NCI-H2227 (cell line): ENCODE results near the gene TRAPPC14.

ENCODE experiments used
- DNase-seq: peaks from one replicate; lab custom pipeline; 2025; ENCODE audit not compliant: unreplicated experiment; lab: John Stamatoyannopoulos, UW

The TRAPPC14 gene

DNA sequence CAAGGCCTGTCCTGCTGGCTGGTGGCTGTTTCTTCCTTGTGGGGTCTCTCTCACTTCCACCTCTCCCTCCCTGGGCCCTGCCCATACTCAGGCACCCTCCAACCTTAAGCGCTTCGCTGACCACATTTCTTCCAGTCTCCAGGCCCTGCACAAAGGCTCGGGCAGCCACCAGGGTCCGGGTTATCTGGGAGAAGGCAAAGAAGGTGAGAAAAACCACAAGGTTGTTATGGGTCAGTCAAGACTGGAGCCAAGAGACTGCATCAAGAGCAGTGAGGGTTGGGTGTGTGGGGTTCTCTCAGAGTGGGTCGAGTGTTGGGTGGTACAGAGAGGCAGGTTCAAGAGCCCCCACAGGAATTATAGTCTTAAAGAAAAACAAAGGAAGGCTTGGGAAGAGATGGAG, 16.1 kb upstream of the TRAPPC14 start:
- no peak for DNase-seq

DNA sequence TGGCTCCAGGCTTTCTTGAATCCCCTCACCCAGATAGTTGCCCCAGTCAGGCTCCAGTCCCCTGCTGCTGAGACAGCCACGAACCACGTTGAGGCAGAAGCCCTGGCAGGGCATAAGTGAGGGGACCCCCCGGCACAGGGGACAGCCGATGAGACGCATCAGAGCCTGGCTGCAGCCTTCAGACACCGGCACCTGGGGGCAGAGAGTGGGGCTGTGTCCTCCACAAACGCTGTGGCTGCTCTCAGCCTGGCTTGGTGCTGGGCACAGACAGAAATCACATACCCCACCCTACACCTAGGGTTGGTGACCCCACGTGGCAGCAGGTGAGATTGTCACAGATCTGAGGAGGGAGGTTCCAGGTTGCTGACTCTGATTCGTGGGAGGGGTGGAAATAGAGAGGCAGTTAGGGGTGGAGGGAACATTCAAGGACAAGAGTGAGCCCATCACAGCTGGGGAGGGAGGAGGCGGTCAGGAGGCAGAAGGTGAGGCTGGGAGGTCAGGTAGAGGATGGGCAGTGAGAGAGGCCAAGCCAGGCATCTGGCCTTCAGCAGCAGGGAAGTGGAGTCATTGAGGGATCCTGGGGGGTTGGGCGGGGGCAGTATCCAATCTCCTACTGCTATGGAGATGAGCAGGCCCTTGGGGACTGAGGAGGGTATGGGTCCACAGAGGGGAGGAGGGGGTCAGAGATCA, 15.4 kb upstream of the TRAPPC14 start:
- no peak for DNase-seq

DNA sequence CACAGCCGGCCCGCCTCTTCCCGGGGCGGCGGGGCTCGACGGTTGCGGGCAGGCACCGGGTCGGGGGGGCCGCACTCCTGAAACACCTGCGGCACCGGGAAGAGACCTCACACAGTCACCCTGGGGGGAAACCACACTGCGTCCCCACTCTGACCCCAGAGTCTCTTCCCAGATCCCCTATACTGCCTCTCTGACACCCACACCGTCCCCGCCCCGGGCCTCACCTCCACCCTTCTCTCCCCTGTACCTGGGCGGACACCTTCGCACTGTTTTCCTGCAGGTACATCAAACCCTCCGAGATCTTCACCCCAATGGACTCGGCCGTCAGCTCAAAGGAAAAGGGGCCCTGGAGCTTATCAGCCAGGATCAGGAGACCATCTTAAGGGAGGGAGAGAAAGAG, 13.3 kb upstream of the TRAPPC14 start:
- DNase-seq: no peak

DNA sequence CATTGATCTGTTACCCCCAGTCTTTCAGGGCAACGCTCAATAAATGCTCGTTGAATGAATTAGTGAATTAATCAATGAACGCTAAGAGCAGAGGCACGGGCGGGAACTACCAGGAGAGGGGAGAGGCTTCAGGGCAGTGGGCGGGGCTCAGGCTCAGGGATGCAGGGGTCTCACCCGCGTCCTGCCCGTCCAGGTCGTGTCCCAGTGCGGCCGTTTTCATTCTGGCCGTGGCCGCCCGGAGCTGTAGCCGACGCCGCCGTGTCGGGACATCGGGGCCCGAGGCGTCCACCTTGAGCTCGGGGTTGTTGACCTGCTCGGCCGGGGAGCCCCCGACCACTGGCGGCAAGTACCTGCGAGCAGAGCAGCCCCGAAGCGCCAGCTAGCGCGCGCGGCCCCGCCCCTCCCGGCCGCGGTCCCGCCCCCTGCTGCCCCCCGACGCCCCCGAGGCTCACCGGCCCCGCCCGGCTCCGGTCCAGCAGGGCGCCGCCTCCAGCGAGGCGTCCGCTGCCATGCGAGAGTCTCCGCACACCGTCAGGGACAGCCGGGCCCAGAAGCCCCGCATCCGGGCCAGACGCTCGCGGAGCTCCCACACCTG, 12.7 kb upstream of the TRAPPC14 start:
- peak; percentile 32 for DNase-seq

DNA sequence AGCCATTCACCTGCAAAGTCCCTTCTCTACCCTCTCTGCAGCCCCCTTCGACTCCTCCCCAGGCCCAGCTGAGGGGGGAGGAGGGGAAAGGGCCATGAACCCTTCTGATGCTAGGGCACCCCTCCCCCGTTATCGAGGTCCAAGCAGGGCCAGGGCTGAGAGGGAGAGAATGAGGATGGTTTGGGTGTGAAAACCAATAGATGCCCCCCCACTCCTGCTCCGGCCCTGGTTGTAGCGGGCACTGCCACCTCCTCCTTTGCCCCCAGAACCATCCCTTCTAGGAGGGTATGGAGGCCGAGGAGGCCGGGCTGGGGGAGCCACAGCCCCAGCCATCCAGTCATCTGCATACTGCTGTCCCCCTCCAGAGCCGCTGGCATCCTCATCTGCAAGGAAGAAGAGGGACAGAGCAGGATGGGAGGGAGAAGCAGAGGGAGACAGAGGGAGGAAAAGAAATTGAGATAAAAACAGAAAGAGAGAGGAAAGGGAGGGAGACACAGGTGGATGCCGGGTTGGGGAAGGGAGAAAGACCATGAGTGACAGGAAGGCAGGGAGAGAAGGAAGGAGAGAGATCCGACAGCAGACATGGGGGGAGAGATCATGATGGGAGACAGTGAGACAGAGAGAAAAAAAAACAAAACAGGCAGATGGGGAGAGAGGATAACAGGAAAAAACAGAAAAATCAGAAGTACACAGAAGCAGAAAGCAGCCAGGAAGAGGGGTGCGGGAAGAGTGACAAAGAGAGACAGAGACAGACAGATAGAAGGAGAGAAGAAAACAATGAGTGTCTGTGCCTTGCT, 11.8 kb upstream of the TRAPPC14 start:
- no peak for DNase-seq

DNA sequence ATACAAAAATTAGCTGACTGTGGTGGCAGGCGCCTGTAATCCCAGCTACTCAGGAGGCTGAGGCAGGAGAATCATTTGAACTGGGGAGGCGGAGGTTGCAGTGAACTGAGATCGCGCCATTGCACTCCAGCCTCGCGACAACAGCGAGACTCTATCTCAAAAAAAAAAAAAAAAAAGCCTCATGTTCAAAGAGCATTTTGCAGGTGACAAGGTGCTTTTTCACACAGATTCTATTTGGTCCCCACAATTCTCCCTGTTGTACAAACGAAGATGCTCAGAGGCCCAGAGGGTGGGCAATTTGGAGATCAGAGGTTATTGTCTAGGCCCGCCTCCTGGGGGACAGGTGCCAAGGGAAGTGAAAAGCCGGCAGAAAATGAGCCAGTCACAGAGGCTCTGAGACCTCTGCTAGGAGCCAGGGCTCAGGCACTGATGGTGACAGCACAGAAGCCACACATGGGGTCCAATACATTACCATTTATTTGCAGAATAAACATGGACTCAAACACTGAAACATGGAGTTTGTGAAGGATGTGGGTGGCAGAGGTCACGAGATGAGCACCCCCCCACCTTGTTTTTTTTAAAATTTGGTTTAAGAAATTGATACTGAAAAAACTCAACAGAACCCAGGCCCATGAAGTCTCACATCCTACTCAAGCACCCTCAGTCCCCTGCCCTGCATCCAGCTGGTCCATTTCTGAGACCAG, 10.8 kb upstream of the TRAPPC14 start:
- no peak for DNase-seq

DNA sequence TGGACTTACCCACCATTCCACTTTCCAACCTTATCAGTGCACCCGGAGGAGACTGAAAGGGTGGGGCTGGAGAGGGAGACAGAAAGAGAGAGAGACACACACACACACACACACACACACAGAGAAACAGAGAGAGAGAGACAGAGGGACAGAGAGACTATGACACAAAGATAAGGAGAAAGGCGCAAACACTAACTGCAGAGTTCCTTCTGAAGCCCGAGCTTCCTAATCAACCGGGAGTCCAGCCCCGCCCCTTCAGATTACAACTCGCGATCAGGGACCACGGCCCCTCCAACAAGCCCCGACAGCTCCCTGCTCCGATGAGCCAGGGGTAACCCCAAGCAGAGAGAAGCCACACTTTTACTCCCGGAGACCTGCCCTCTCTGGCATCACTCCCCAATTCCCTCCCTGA, 9.4 kb upstream of the TRAPPC14 start:
- no peak for DNase-seq

DNA sequence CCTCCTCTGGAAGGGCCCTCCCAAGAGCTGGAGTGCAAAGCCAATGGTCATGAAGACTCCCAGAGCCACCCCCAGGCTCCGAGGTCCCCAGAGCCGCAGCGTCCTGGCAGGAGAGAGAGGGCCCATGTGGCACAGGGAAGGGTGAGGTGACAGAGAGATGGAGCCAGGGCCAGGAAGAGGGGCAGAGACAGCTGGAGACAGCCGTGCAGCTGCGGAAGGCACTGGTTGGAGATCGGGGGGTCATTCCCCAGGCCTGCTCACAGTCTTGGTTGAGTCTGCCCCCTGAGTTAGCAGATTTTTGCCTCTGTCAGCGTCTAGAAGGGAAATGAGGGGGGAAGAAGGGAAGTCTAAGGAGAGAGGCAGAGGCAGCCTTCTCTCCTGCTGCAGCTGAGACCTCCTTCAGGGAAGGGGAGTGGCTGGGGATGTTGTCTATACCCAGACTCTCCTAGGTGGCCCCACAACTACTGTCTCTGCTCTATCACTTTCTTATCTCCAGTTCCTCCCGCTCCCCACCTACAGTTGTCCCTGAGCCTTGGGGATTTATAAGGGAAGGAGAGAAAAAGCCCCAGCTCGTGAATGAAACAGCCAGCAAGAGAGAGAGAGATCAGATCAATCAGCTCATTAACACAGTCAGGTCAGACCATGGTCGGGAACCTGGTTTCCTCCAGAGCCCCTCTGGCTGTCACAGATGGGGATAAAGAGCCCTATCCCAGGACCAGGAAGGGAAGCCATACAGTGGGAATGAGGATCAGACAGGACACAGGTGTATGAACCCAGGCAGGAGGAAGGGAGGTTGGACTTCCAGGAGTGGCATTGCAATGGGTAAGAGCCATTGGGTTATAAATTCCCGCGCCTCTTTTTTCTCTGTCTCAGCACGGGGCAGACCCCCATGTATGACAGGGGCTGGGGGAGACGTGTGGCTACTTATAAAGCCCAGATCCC, 8.7 kb upstream of the TRAPPC14 start:
- DNase-seq: no peak

DNA sequence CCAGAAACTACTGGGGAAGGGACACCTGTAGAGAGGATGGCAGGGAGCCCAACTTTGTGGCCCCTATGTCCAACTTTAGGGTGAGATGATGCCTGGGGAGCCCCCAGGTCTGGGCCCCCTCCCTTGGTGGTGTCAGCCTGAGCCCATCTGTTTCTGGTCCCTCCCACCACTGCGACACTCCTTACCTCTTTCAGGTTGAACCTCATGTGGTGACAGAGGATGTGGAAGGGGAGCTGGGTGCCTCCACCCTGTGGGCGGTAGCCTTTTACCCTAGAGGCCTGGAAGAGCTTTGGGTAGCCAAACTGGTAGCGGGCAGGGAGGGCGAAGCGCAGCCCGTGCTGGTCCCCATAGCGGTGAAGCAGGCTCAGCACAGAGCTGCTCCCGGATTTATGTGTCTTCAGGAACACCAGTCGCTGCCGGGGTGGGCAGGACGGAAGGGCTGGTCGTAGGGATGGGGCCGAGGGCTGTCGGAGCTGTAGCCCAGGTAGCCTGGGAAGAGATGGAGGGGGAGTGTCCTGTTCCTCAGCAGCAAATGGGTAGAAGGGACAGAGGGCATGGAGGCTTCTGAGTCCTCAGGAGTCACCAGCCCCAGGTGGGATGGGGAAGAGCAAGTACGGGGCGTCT, 7.9 kb upstream of the TRAPPC14 start:
- DNase-seq: no peak

DNA sequence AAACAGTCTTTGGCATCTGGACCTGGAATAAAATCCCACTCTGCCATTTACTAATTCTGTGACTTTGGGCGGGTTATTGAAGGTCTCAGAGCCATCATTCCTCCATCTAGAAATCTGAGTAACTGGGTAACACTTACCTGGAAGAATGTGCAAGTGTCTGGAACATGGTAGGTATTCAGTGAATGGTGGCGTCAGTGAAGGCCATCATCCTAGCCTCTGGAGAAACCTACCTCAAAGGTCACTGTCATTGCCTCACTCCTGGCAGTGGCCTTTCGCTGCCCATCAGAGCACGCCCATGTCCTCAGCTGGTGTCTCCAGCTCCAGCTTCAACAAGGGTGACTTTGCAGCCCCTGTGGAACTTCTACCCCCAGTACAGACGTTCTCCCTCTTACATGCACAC, 5.3 kb upstream of the TRAPPC14 start:
- no peak for DNase-seq

DNA sequence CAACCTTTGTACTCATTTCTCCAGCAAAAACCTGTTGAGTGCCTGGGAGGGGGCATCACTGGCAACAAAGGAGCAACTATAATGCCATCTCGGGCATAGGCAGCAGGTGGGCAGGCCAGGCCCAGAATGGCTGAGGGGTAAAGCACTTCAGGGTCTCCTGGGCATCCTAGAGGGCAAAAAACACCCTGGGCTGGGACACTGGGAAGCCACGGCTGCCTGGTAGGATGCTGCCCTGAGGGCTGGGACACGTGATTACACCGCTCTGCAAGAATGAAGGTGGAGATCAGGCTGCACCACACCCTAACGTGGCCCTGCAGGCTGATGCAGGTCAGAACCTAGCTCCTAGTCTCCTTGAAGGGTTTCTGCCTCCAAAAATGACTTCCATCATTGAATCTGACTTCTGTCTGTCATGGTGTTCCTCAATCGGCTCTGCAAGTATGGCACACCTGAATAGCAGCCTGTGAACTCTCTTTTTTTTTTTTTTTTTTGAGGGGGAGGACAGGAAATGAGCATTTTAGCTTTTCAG, 4.5 kb upstream of the TRAPPC14 start:
- no peak for DNase-seq

DNA sequence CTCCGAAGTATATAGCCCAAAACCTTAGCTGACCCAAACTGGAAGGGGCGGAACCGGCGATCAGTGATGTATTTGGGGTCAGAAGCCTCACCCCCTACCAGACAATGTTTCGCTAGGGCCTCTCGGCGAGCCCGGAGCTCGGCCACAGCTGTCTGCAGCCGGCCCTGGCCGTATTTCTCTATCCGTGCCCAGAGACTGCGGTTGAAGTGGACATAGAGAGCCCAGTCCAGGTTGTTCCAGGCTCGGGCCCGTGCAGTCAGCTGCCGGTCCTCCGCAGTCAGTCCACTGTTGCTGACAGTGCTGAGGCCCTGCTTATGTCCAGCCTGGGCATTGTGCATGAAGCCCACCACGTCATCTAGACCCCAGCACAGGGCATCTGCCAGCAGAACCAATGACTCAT, 1.5 kb upstream of the TRAPPC14 start:
- DNase-seq: no peak

DNA sequence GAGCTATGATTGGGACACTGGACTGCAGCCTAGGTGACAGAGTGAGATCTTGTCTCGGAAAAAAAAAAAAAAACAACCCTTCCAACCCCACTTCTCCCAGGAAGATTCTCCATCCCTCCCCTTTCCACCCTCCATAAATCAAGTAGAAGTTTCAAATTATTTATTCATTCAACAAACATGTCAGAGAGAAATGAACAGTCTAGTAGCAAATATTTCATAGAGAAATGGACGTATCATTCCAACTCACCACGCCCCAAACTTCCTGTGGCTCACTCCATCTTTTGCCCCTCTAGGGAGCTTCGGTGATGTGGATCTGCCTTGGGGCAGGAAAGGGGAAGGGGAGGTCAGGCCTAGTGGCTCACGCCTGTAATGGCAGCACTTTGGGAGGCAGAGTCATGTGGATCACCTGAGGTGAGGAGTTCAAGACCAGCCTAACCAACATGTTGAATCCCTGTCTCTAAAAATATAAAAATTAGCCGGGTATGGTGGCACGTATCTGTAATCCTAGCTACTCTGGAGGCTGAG, 638 bp upstream of the TRAPPC14 start:
- DNase-seq: no peak

DNA sequence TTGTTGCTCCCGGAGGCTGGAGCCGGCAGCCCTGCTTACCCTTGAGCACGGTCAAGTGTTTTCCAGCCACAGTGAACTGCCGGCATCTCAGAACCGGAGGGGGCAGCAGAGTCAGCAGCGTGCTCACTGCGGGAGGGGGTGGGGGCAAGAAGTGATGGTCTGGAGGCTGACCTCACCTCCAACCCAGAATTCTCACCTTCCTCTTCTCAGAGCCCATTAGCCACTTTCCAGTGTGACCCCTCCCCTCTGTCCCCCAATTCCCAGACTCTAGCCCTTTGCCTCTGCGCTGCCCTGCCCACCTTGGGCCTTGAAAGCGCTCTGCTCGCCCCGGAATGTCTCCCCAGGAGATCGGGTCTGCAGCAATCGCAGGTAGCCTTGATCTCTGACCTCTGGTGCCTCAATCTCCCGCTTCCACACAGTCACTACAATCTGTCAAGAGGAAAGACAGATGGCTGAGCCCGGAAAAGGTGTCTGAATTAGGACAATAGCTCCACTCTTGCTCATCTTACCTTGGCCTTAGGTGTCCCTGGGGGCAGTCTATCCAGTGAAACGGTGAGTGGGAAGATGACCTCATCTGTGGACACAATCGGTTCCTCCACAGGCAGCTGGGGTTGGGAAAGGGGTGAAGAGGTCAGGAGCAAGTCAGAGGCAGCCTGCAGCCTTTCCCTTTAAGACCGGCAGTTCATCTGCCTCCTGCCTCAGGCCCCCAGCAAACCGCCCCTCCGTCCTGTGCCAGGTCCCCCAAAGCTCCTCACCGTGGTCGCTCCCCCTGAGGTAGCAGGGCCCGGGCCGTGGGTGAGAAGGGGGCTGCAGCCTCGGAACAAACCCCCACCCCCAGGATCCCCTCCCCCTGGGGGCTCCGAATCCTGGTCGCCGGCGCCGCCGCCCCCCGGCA, 942 bp downstream of the TRAPPC14 start:
- peak; percentile 65 for DNase-seq

DNA sequence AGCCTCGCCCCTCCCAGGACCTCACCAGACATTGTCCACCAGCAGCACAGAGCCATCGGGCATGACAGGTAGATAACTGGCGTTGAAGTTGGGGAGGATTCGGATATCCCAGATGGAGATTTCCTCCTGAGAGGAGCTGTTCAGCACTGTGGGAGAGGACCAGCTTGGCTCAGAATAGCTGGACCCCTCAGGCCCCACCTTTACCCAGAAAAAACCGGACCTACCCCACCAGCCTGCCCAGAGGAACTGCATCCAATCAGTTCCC, 1.5 kb downstream of the TRAPPC14 start:
- no peak for DNase-seq

DNA sequence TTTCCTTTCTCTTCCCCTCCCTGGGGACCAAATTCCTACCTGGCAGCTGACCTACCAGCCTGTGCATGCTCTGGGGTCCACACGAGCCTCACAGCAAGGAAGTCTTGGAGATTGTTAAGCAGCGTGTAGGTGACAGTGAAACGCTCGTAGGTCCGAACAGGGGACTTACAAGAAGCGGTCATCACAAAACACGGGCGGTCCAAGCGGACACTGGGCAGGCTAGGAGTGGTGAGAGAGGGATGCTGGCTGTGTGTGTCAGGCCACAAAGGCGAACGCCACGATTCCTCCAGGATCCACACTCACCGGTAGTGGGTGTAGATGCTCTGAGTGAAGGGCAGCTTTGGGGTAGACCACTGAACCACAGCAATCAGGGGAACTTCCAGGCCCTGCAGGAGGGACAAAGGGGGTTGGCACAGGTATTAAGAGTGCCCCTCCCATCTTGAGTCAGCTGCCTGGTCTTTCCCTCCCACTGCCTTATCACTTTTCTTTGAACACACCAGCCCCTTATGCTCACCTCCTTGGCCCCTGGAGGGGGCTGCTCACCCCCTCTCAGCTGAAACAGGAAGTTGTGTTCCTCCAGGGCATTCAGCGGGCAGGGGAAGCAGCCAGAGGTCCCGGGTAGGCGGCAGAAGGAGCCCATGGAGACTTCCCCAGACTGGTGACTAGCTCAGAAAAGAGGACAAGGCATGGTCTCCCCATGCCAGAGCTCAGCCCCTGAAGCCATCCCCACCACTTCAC, 2.0 kb downstream of the TRAPPC14 start:
- no peak for DNase-seq

DNA sequence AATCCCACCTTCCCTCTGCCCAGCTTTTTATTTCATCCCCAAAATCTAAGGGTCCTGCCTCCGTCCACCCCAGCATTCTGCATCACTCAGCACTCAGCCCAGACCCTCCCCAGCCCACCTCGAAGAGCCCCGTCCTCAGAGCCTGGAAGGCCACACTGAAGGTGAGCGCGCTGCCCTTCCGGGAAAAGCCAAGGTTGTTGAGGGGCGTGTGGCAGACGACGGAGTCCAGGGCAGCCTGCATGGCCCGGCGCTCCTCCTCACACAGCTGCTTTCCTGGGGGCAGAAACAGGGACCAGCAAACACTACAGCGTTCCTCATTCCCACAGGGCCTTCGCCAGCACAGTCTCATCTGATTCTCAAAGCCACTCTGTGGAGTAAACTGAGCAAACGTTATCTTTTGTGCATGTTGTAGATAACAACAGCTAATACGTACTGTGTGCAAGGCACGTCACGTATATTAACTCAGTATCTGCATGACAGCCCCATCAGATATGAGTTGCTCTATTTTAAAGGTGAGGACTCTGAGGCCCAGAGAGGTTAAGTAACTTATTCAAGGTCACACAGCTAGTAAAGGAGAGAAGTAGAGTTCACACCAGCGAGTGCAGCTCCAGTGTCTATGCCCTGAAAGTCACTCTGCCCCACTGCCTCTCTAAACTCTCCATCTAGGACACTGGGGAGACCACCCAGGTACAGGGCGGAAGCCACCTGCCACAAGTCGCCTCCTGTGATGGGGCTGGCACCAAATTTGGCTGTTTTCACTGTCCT, 2.8 kb downstream of the TRAPPC14 start:
- DNase-seq: no peak
